NOMO-1 (cell line): ENCODE results near the gene MICU1.
"Not testable (repeated sequence)": the region's sequence is repeated elsewhere in the genome, so short reads cannot be mapped to it uniquely, and the experiment has no call there.

ENCODE experiments used
- DNase-seq, 2 experiments: peaks; one replicate each; lab custom pipeline; 2025; ENCODE audit not compliant: unreplicated experiment in 2 of 2; lab: John Stamatoyannopoulos, UW

Gene MICU1

DNA sequence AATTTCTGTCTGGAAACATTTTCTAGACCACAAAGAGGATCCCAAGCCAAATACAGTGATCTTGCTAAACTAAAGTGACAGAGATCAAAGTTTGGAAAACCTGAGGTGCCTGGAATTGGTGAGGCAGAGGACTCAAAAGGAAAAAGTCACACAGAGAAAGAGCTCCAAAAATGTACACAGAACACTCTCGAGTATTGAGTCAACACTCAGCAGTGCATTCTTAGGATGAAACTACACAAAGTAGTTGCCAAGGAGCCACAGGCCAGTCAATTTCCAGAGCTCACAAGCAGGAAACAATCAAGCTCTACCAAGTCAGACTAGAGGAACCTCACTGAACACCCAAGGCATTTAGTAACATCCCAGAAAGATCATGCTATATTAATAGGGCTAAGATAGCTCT, 61.3 kb downstream of the MICU1 start:
- no peak for DNase-seq

DNA sequence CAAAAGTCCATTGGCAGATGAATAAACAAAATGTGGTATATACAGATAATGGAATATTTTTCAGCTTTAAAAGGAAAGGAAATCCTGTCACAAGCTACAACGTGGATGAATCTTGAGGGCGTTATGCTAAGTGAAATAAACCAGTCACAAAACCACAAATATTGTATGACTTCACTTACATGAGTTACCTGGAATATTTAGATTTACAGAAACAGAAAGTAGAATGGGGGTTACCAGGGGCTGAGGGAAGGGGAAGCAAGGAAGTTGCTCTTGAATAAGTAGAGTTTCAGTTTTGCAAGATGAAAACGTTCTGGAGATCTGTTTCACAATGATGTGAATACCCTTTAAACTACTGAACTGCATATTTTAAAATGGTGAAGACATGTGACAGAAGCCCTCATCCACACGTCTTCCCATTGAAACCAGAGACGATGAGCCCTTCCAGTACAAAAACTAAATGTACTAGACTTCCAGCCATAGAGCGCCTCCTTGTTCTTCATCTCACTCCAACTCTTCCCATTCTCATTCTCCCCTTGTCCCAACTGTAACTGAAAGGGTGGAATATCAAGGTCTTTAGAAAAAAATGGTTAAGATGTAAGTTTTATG, 62.4 kb downstream of the MICU1 start:
- peak; percentile 56 to 89 for DNase-seq

DNA sequence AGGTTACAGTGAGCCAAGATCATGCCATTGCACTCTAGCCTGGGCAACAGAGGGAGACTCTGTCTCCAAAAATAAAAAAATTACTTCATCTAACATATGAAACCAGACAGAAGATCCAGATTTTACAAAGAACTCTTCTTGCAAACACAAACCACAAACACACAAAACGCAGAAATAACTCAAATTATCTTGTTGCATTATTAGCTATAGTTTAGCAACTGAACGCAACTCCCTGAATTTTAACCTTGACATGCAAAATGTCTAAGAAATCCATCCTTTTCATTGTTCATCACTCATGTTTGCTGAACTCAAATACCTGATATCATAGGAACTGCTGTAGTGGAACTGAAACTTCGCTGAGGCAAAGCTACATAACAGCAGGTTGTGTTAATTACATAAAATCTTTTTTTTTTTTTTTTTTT, 64.1 kb downstream of the MICU1 start:
- peak; percentile 54 to 73 for DNase-seq

DNA sequence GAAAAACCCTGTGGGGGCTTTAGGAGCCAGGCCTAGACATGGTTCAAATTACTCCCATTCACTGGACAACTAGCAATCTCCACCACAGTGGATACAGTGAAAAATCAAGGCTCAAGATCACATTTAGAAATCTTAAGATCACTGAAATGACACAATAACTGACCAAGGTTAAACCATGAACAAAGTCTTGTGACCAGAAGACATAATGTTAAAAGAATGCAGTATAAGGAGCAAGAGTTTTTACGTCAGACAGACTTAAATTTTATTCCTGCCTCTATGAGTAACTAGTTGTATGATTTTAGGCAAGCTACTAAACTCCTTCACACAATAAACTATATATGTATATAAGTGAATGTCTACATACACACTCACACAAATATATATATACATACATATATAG, 68.5 kb downstream of the MICU1 start:
- no peak for DNase-seq

DNA sequence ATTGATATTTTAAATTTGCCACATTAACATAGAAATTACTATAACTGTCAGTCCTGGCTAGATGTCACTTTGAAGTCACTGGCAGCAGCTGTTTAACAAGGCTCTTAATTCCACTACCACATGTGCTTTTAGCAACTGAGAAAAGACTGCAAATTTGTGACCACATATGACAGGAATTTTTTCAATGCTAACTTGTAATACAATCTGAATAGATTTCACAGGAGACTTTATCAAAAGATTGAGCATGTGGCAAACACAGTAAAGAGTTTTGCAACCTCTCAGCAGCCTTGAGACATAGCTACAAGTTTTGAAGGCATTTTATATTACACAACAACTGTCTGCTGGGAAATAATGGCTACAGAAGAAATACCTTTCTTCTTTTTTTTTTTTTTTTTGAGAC, 73.0 kb downstream of the MICU1 start:
- DNase-seq = peak; percentile 60 to 94

DNA sequence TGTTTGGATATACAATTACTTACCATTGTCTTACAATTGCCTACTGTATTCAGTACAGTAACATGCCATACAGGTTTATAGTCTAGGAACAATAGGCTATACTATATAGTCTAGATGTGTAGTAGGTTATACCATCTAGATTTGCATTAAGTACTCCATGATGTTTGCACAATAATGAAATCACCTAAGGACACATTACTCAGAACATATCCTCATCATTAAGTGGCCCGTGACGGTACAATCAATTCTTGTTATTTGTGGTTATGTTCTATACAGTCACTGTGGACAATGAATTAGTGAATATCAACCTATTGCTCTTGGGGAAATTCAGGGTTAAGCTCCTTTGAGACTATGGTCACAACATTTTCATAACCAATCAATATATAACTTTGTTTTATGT, 75.6 kb downstream of the MICU1 start:
- DNase-seq = no peak

DNA sequence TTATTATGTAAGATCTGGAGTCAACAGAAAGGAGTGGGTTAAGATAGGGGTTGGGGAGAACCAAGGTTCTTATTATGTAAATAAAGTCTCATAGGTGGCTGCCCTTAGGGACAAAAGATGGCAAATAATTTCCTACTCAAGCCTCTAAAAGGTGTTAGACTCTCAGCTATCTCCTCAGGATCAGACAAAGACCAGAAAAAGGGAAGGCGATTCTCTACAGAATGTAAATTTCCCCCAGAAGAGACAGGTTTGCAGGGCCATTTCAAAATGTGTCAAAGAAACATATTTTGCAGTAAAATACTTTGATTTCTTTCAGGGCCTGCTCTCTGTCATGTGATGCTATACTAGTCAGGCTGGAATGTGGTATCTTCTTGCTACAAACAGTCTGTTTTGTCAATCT, 80.3 kb downstream of the MICU1 start:
- DNase-seq = no peak

DNA sequence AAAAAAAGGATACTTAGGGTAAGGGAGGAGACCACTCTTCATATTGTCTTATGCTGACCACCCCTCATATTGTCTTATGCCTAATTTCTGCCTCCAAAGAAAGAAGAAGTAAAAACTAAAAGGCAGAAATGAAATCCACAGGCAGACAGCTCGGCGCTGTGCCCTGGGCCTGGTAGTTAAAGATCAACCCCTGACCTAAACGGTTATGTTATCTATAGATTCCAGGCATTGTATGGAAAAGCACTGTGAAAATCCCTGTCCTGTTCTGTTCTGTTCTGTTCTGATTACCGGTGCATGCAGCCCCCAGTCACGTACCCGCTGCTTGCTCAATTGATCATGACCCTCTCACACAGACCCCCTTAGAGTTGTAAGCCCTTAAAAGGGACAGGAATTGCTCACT, 82.0 kb downstream of the MICU1 start:
- not testable (repeated sequence) for DNase-seq

DNA sequence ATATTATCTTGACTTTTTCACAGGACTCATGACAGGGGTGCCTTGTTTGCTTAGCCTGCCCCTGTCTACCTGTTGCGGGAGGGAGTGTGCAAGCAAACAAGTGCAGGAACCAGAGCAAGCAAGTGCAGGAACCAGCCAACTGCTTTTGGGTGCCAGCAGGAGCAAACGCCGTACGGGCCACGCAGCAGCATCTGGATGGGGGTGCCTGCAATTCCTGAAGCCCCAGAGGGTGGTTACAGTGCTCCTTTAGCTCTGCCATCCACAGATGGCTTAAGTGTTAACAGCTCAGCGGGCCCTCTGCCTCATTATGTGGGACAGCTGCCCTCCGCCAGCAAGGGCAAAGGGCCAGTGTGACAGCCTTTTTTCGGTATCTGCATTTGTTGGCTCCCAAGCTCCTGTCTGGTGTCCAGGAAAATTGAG, 83.5 kb downstream of the MICU1 start:
- no peak for DNase-seq

DNA sequence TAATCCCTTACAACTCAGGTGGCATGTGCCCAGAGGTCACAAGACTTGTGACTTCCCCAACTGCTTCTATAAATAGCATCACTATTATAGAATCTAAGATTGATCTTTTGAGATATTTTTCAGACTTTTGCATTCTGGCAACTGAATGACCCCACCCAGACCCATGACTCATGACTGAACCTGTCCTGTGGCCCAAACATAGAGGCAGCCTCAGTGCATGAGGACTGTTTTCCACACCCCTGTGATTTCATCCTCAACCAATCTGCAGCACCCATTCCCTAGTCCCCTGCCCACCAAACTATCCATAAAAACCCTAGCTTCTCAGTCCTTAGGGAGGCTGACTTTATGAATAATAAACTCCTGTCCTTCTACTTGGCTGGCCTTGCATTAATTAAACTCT, 84.5 kb downstream of the MICU1 start:
- no peak for DNase-seq

DNA sequence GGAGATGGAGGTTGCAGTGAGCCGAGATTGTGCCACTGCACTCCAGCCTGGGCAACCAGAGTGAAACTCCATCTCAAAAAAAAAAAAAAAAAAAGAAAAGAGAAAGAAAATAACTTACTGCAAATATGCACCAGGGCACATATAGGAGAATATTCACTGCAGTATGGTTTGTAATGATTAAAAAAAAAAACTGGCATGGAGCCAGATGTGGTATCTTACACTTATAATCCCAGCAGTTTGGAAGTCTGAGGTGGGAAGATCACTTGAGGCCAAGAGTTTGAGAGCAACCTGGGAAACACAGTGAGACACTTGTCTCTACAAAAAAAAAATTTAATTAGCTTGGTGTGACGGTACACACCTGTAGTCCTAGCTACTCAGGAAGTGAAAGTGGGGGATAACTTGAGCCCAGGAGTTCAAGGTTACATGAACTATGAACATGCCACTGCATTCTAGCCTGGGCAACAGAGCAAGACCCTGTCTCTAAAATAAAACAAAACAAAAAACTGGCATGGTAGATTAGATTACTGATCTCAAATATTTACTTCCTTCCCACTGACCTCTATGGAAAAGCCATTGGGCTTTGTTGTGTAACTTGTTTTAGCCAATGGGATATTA, 85.6 kb downstream of the MICU1 start:
- no peak for DNase-seq

DNA sequence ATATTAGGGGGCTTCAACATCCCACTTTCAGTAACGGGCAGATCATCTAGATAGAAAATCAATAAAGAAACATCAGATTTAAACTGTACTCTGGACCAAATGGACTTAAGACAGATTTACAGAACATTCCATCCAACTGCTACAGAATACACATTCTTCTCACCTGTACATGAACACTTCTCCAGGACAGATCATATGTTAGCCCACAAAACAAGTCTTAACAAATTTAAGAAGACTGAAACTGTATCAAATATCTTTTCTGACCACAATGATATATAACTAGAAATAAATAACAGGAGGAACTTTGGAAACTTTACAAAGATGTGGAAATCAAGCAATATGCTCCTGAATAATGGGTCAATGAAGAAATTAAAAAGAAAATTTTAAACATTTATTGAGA, 86.7 kb downstream of the MICU1 start:
- DNase-seq = no peak

DNA sequence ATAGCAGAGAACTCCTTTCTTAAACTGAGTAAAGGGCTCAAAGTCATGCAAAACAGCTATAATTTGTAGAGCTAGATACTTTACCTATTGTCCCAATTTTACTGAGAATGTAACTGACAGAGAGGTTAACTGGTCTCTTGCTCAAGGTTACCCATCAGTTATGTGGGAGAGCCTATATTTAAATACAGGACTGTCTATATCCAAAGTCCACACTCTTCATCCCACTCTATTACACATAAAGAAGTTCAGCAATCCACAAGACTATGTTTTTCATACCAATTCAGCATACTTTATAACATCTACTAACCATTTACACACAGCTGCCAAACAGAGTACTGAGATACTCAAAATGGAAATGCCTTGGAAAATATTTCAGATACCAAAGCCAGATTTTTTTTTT, 100.2 kb downstream of the MICU1 start:
- no peak for DNase-seq

DNA sequence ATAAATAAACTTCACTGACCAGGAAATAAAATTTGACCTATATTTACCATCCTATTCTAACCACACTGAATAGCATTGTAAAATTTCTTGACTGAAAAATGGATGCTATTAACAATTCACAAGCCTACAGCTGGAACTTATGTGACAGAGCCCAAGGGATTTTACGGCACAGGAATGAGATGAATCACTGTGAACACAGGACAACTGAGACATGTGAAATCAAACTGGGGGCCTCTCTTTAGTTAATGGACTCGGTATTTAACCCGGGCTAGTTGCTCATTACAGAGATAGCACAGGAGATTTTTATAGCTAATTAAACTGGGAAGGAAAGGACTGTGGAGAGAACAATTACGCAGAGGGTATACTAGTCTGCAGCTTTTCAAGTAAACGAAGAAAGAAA, 100.6 kb downstream of the MICU1 start:
- no peak for DNase-seq

DNA sequence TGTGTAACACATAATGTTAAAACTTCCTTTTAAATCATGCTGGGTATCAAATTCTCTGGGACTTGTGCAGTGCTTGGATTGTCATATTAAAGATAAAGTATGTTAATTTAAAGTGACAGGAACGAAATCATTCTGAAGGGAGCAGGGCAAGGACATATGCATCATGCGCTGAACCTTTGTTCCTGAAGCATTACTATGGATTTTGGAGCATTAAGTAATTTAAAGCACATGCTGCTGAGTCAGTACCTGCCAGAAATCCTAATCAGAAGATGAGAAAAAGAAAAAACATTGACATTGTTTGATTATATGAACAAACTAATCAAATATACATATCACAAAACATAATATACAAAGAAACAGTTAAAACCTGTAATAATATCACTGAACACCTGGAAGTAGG, 101.4 kb downstream of the MICU1 start:
- no peak for DNase-seq

DNA sequence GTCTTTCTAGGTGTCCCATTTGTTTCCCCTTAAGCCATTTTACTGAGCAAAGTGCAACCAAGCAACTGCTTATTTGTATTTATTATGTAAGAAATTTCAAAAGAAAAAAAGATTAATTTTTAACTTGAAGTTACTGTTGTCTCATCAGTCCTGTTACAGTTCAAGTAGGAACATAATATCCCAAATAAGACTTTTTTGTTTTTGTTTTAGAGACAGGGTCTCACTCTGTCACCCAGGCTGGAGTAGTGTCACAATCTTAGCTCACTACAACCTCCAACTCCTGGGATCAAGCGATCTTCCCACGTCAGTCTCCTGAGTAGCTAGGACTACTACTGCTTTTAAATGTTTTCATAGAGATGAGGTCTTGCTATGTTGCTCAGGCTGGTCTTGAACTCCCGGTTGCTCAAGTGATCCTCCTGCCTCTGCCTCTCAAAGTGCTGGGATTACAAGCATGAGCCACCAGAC, 101.9 kb downstream of the MICU1 start:
- no peak for DNase-seq

DNA sequence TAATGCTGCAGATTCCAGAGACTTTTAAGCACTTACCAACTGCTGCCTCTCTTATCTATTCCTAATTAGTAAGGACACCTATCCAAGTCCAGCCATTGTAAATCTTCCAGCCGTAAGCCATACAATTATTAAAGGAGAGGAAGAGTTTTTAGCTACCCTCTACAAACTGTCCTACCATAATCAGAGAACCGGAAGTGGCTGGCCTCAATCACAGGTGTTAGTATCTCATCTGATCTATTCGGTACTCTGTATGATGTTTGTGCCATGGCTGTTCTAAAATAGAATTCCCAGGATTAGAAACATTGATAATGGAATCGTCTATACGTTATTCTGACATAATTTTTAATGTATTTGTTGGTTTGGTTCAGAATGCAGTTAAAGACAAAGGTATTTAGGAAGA, 102.8 kb downstream of the MICU1 start:
- no peak for DNase-seq

DNA sequence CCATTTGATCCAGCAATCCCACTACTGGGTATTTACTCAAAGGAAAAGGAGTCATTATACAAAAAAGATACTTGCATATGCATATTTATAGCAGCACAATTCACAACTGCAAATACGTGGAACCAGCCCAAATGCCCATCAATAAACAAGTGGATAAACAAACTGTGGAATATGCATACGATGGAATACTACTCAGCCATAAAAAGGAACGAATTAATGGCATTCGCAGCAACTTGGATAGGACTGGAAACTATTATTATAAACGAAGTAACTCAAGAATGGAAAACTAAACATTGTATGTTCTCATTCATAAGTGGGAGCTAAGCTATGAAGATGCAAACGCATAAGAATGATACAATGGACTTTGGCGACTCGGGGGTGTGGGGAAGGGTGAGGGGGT, 108.6 kb downstream of the MICU1 start:
- DNase-seq = no peak

DNA sequence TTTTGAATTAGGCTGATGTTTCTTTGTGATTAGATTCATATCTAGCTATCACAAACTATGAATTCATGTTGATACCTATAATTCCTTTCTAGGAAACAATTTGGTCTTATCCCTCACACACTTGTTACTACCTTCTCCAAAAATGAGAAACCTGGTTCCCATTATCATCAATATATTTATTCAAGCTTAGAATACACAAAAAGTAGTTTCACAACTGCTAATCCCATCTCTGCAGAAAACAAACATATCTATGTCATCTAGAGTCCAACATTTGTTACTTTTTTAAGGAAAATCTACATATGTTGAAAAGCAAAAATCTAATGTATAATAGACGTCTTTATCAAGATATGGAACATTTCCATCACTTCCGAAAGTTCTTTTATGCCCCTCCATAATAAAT, 110.4 kb downstream of the MICU1 start:
- DNase-seq = no peak

DNA sequence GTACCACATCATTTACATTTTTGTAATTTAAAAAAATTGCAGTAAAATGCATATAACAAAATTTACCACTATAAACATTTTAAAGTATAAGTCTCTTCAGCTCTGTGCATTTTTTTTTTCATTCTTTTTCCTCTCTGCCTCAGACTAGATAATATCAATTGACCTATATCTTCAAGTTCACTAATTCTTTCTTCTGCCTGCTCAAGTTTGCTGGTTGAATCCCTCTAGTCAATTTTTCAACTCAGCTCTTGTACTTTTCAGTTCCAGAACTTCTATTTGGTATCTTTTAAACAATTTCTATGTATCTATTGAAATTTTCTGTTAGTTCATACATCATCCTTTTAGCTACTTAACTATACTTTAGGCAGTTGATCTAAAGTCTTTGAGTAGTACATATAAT, 112.0 kb downstream of the MICU1 start:
- no peak for DNase-seq

DNA sequence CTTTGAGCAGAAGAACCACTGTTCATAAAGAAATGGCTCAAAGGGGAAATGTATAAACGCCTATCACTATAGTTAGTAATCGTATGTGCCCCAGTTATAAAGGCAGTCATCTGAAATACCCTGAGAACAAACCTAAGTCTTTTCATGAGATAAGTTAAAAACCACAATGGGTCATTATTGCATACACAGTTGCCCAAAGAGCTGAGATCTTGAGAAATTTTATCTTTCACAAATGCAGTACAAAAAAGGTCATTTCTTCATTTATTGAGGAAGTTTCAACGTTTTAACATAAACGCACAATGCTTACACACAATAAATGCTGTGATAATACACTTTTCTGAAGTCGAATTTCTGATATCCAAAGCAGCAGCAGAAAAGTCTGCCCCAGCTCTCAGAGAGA, 114.4 kb downstream of the MICU1 start:
- peak; percentile 72 to 95 for DNase-seq

DNA sequence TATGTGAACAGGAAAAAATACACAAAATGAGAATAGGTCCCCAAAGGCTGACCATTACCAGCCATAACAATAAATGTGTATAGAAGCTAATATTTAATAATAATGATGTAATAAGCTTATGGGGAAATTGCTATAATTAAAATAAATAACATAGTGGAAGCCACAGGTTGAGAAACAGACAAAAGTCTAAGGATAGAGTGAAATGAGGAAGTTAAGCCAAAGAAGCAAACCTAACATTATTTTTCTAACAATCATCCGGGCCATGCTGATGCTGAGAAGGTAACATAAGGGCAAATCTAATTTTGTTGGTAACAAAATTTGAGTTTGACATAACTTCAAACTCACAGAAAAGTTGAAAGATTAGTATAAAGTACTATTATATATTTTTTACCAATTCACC, 115.9 kb downstream of the MICU1 start:
- peak; percentile 69 to 94 for DNase-seq
